NCI-H146 treated with DMSO at 0.1 percent for 48 hours (cell line): Measurements from ENCODE around the gene ERI3.

Experiments
- DNase-seq: peaks from one replicate; lab custom pipeline; 2025; ENCODE audit not compliant: unreplicated experiment; lab: John Stamatoyannopoulos, UW

The ERI3 gene

GRCh38 chr1:44354840-44355581, at the start of gene ERI3:
ERI3 (minus strand) TSS chr1:44355257; CDS start chr1:44355026, 231 bp downstream.
- peak; percentile 90 for DNase-seq

DNA sequence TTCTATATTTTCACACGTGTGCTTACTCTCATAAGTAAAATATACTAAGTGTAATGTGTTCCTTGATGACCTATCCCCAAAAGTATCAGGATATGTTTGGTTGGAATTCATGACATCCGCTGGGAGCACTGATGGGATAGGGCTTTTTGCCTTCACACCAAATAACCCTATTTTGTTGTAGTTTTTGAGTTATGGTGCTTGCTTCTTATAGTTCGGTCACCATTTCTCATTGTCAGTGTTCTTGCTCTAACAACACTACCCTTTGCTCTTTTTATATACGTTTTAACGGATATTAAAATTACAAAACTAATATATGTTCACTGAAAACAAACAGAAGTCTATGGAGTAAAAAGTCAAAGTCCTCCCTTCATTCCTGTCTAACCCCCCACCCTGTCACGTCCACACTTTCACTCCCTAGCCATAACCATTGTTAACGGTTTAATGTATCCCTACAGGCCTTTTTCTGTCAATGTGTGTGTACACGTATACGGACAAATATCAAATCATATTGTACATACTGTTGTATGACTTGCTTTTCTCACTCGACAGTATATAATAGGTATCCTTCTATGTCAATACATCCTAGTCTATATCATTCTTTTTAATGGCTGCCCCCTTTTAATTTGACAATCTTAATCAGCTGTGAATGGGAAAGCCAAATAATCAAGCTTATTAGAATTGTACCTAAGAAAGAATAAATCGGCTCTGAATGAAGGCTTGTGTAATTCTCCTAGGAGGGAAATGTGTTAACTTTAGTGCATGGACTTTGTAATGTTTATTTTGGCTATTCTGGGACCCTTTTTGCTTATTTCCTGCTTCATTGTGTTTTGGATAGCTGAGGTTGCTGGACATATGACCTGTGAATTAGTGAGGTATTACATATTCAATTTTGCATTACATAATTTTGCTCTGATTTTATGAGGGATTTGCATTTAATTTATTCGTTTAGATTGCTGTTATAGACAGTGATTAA, 46.5 kb upstream of the ERI3 start:
- no peak for DNase-seq

- DNase-seq: no peak
Measured at GRCh38 chr1:44390277-44390676, 35.2 kb upstream of the ERI3 start.

DNA sequence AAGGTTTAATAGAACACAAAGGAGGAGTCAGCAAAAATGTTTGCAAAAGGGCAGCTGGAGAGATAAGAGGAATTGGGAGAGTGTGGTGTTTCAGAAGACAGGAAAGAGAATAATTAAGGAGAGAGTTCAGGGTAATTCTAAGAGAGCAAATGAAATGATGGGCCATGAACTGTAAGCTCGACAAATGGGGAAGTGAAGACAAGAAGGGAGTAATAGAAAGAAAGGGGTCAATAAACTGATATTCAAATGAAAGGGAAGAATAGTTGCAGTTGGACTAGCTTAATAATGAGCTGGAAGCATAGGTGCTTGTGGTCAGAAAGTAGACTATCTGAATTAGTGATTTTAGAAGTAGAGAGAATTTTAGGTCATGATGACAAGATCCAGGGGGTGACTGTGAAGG, 34.4 kb upstream of the ERI3 start:
- DNase-seq: peak; percentile 38

GRCh38 chr1:44388551-44388950, 33.5 kb upstream of the ERI3 start:
- DNase-seq: no peak

DNA sequence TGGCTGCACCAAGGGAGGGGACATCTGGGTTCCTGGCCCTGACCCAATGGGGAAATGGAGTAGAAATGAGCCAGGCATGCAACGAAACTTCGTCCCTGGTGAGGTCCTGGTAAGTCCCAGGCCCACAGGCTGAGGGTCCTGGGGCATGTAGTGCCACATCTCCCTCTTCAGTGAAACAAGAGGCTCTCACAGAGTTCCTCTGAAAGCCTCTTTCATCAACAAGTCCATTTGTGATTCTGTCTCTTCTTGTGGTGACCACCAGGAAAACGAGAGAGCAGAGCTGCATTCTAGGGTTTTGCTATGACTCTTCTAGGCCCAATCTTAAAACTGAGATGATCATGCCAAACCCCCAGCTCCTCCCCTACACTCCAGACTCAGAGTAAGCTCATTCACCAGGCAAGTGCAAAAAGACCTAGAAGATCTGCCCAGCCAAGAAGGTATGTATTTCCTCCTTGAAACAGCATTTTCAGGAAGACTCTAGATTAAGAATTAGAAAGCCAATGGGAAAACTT, 25.7 kb upstream of the ERI3 start:
- no peak for DNase-seq

DNA sequence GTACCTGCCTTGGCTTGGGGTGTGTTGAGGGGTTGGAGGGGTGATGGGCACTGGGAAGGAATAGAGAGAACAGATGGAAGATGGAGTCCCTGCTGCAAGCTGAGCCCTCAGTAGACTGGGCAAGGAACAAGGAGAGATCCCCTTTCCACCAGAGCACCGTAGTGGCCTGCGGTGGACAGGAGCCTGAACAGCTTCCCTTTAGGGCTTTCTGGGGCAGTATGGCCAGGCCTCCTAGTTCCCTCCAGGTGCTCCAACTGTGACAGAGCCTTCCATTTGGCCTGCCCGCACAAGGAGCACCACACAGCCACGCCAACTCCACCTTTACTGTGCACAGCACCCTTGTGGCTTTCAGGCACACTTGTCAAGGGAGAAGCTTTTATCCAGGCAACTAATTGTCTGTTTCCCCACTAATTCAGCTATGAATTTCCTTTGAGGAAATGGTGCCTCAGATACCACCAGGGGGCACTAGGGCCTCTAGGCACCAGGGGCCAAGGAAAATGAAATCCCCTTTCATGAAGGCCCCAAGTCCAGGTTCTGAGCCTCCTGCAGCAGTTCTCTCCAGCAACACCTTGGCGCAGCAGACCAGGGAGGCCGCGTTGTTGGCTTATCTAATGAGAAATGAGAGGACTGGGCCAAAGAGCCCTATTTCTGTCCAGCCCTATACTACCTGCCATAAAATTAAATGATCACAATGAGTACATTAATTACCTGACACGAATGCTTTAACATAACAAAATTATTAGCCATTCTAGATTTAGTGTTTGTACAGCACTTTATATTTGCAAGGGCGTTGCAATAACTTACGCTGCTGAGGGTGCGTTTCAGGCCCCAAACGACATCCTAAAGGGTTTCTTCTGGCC, 23.1 kb upstream of the ERI3 start:
- DNase-seq: peak; percentile 38

DNA sequence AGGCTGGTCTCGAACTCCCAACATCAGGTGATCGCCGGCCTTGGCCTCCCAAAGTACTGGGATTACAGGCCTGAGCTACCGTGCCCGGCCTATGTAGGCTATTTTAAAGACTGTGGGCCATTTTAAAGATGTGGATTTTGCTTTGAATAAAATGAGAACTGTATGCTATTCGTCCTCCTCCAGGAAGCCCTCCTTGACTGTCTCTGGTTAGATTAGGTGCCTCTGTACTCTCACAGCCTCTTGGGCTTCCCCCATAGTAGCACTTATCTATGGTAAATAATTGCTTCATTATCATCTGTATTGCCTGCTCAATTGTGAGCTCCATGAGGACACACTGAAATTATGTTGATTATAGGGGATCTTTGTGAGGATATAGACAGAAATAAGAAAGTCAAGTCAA, 20.5 kb upstream of the ERI3 start:
- no peak for DNase-seq

DNA sequence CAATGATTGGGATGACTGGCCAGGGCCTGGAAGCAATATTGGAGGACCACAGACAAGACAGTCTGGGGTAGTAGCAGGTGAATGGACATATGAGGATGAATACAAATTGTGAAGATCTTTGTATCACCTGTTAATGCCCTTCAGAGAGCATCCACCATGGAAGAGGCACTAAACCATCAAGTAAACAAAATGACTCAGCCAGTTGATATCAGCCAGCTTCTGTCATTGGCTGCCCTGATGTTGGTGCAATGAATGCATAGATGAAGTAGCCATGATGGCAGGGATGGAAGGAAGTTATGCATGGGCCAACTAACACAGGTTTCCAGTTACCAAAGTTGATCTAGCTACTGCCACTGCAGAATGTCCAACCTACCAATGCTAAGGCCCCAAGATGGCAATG, 16.1 kb upstream of the ERI3 start:
- DNase-seq: no peak

DNA sequence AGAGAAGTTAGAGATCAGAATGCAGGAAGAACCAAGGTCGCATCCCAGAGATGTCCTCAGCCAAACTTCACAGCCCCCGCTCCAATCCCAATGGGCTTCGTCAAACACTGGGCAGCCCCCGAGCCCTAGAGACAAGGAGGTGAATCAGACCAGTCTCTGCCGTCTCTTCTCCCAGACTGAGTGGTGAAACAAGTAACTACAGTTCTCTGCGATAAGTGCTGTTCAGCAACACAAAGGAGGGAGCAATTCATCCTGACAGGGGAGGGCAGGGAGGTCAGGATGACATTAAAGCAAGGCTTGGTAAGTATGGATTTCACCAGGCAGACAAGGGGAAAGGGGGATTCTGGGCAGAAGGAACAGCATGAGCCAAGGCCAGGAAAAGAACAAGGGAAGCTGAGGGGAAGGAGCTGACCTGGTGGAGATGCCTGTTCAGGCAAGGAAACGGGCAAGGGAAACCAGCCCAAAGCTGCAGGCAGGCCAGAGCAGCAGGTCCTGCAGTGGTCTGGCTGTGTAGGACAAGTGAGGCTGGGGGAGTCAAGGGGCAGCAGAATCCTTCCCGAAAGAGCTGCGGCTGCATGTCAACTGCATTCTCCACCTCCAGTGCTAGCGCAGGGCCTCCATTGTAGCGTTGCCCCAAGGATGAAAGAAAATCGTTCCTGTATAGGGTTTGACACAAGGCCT, 13.6 kb upstream of the ERI3 start:
- no peak for DNase-seq

- DNase-seq: no peak
Measured at GRCh38 chr1:44367944-44368343, 12.9 kb upstream of the ERI3 start.

GRCh38 chr1:44366371-44366975, 11.4 kb upstream of the ERI3 start:
- no peak for DNase-seq

DNA sequence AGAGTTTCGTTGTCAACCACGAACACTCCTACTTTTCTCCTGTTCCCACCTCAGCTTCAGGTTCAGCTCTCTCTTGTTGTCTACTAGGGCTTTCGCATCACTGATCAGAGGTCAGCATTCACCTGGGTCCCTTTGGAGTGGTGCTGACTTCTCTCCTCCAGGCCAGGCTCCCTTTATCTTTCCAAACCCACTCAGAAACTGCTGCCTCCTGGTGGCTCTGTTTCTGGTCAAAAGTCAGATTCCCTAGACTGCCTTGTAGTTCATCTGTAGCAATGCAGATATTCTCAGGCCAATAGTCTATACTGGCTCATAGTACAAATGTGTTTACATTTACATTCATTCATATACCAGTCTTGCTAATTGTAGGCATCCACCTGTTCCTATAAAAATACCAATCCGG, 6.4 kb upstream of the ERI3 start:
- no peak for DNase-seq

DNA sequence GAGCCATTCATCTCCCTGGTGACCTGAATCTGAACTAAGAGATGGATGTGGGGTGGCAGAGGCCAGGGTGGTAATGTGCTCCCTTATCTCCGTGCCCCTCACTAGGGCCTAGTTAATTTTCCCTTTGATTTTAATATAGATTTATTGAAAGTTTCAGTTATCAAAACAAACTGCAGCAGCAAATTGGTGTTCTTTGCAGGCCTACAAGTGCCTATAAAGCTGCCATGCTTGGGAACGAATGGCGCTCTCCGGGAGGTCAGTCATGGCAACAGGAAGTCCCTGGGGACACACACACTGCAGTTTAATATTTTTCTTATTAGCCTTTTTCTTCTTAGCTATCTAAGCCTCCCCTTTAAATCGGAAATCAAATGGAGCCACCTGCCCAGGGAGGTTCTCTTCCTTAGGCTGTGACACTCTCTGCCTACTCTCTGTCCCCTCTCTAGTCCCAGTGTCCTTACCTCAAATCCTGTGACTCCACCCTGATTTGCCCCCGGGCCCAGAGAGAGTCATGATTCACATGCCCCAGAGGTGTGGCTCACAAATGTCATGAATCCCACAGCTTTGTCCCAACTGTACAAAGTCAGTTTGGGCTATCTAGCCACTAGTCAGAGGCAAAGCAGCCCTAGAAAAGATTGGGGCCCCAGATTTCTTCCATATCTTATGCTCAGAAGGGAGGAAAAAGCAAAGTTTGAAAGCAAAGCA, 4.3 kb upstream of the ERI3 start:
- DNase-seq: no peak

DNA sequence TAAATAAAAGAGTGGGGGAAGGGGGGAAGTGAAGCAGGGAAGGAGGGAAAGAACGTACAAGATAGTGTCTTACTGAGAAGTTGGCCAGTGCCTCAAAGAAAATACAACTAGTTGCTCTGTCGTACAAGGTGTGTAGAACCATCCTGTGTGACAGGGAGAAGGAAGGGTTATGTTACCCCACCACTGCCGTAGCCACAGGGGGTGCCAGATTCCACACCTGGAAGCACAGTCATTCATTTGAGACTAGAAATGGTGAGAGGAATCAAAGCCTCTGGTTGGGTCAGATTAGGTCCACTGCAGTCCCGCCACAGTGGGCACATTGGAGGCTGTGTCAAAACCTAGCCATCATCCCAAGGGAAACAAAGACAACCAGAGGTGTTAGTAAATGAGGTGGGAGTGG, 2.7 kb upstream of the ERI3 start:
- no peak for DNase-seq

- no peak for DNase-seq
Measured at GRCh38 chr1:44355582-44356305, 687 bp upstream of the ERI3 start.

GRCh38 chr1:44354268-44354839, 703 bp downstream of the ERI3 start:
- DNase-seq: no peak

DNA sequence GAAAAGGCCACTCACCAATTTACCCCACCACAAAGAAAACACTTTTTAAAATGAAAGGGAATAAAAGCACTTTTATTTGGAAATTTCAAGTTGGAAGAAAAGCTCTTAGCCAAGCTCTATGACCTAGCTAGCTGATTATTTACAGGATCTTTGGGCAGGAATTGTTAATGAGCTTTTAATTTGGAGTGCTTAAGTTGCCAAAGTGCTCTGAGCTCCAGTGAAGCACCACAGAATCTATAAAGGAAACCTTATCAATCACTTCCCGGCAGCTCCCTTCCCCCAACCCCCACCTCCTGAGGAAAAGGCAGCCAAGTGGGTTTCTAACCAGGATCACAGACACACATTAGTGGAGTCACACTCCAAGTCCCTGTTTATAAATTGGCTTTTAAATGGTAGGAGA, 1.5 kb downstream of the ERI3 start:
- no peak for DNase-seq
